OCI-M1 (cell line): ENCODE results near the gene NLGN4Y.

Experiments used
- DNase-seq: peaks from one replicate; lab custom pipeline; 2025; lab: John Stamatoyannopoulos, UW

The NLGN4Y gene

DNA sequence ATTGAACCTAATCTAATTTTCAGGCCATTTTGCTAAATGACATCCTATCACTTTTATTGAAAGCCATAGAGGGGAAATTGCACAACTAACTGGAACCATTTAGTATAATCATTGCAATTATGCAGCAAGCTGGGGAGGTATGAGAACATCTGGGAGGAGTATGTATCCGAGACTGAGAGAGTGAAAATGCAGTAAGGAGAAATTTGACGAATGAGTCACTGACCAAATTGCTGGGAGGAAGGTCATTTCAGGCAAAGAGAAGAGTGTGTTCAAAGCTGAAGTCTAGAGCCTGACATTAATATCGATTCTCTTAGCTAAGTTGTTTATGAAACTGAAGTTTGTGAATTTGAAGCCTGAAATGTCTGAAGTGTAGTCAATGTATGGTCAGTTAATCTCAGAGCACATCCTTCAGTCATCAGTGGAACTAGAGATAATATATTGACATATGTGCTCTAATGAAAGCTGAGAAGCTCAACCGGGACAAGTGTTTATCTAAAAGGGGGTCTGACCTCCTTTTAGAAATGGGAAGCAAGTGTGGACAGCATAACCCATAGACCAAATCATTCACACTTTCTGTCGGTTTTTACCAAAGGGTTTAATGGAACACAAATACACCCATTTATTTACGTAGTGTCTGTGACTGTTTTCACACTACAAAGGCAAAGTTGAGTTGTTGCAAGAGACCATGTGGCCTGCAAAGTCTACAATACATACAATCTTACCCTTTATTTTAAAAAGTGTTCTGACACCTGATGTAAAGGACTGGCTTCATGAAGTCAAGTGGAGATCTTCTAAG, 120.0 kb downstream of the NLGN4Y start:
- no peak for DNase-seq

DNA sequence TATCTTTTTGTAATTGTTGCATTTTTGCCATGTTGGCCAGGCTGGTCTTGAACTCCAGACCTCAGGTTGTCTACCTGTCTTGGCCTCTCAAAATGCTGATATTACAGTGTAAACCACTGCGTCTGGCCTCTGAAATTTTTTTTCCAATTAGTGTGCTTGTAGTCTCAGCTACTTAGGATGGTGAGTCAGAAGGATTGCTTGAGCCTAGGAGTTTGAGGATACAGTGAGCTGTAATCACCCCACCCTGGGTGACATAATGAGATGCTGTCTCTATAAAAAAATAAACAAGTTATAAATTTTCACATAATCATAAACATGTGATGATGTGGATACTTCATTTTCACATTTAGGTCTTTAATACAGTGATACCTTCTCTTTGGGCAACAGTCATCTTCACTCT, 154.9 kb downstream of the NLGN4Y start:
- no peak for DNase-seq

DNA sequence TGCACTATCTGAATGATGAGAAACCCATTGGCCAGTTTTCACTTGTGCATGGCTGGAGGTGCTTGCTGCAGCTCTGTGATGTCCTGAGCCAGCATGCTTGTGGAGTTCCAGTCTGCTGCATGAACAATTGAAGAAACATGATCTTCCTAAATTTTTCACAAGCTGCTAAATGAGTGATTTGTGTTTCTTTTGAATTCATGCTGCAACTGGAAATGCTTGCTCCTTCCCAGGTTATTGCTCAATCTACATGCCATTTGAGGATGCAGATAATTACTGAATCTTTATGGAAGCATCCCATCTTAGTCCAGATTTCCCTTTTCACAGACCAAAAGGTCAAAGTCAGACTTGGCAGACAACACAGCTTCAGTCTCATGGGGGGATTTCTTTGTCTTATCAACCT, 170.2 kb downstream of the NLGN4Y start:
- DNase-seq = no peak

DNA sequence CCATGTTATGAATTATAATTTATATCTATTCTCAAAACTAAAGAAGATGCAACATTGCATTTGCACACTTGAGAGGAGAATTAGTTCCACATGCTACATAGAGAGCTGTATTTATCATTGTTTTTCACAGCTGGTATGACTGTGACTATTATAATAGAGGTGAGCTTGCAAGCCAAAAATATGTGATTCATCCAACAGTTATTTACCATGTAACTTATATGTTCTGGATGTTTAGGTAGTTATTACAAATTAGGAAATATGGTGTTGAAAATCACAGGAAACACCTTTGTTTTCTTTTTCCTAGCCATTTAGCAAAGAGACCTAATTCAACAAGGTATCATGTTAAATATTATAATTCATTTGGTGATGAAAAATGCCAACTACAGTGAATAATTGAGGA, 183.8 kb downstream of the NLGN4Y start:
- DNase-seq = no peak

DNA sequence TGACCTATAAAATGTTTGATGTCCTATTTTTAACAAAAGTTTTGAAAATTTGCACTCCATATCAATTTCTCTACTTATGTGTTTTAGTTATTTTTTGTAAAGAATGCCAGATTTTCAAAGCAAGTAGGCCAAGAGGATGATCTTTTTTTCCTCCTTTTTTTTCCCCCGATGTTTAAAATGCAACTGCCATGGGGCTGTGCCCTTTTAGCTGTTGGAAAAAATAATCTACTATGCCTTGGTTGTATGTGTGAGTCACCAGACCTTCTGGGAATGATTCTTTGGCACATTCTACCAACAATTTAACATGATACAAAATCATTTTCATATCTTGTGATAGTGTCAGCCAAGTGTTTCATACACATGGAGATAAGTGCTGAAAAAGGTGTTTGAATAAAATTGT, 217.3 kb downstream of the NLGN4Y start:
- DNase-seq = no peak

DNA sequence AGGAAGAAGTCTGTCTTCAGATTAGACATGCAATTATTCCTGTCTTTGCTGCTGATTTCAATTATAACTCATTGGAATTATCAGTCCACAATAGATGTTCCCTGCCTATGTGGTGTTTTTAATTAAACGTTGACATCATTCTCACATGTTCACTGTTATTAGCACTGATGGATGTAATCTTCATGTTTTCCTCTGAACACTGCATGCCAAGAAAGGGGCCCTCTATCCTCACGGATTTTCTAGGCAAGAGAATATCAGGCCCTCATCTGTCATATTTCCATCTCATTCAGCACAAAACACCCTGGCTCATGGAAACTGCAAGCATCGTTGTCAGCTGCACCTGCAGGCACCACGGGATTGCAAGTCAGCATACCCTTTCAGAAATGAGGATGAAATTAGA, 224.0 kb downstream of the NLGN4Y start:
- no peak for DNase-seq

DNA sequence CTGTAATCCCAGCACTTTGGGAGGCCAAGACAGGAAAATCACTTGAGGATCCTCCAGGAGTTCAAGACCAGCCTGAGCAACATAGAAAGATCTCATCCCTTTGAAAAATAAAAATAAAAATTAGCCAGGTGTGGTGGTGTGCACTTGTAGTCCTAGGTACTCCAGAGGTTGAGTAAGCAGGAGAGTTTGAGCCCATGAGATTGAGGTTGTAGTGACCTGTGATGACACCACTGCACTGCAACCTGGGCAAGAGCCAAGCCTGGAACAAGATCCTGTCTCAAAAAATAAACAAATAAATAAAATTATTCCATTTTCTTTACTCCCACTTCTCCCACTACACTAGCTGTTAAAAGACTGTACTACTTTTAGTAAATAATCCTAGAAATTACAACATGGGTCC, 231.2 kb downstream of the NLGN4Y start:
- DNase-seq = no peak

DNA sequence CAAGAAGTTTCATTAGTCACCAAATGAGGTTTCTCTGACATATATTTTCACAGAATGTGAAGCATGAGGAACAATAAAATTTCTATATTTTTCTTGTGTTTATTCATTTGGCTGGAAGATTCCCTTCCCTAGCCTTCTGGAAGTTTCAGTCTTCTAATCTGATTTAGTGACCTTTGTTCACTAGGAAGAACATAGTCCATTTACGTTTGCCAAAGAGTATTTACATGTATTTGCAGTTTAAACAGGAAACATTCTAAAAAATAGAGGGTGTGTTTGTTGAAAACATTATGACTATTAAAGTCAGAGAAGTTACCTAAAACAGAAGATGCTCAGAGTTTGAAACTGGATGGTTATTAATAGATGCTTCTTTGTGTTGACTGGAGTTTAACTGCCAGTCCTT, 238.6 kb downstream of the NLGN4Y start:
- DNase-seq = no peak

DNA sequence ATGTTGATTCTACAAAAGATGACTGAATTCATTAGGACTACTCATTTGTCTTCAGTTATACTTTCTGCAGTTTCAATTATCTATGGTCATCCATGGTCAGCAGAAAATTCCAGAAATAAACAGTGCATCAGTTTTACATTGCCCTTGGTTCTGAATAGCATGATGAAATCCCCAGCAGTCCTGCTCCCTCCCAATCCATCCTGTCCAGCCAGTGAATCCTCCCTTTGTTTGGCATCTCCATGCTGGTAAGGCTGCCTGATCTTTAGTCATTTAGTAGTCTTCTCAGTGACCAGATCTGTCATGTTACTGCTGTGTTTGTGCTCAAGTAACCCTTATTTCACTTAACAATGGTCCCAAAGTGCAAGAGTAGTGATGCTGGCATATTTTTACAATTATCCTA, 239.3 kb downstream of the NLGN4Y start:
- DNase-seq = no peak

DNA sequence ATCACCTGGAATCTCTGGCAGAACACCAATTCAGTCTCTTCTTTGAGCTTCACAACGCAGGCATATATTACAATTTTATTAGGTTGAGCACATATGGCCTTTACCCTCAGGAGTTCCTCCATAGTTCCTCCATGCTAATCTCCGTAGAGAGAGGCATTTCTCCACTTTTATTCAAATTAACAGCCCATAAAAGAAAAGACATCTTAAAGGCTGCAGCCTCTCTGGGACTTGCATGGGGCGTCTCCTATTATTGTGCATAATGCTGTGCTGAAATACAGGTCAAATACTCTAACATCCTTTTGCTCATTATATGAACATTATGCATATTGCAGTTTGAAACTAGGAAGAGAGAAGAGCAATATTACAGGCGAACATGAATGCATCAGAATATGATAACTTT, 253.9 kb downstream of the NLGN4Y start:
- no peak for DNase-seq

DNA sequence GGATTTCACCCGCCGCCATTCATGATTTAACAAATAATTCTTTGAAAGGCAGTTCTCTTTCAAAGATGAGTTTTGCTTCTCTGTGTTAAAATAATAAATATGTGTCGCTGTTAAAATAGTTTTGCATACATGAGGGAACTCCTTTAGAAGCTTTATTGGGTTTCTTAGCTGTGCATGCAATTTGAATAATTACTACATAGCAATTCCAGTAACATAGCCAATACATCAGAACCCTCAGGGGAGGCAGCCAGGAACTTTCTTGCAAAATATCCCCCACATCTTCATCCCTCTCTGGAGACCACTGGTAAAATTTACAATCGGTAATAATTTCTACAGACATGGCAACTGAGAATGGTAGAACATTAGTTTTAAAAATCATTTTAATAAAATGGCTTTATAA, 268.8 kb downstream of the NLGN4Y start:
- DNase-seq = no peak

DNA sequence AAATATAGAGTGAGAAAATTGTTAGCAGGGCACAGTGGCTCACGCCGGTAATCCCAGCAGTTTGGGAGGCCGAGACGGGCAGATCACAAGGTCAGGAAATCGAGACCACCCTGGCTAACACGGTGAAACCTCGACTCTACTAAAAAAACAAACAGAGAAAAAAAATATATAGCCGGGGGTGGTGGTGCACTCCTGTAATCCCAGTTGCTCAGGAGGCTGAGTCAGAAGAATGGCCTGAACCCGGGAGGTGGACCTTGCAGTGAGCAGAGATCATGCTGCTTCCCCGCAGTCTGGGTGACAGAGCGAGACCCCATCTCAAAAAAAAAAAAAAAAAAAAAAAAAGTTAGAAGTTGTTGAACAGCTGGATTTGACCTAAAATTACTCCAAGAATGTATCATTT, 269.3 kb downstream of the NLGN4Y start:
- DNase-seq = no peak

DNA sequence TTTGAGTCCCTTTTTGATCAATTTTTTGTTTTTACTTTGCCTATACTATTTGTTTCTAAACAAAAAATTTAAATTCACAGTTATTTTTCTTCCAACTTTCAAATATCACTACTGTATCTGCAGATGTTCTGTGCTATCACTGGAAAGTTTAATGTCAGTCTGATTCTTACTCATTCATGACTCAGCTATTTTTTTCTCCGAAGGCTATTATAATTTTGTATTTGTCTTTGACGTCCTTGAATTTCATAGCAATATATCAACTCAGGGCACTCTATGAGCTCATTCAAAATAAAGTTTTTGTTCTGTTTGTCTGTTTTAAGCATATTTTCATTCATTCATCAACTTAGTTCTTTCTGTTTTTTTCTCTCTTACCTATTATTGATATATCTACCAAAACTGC, 273.7 kb downstream of the NLGN4Y start:
- DNase-seq = no peak

DNA sequence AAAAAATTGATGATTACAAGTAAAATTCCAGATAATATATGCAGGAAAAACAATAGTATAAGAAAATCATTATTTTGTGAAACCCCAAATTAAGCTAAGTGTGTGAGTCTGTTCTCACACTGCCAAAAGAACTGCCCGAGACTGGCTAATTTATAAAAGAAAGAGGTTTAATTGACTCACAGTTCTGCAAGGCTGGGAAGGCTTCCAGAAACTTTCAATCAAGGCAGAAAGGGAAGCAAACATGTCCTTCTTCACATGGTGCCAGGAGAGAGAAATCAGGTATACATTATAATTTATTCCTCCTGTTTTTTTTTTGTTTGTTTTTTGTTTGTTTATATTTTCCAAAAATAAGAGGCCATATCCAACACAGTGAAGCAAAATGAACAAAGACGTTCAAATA, 276.8 kb downstream of the NLGN4Y start:
- DNase-seq = no peak

DNA sequence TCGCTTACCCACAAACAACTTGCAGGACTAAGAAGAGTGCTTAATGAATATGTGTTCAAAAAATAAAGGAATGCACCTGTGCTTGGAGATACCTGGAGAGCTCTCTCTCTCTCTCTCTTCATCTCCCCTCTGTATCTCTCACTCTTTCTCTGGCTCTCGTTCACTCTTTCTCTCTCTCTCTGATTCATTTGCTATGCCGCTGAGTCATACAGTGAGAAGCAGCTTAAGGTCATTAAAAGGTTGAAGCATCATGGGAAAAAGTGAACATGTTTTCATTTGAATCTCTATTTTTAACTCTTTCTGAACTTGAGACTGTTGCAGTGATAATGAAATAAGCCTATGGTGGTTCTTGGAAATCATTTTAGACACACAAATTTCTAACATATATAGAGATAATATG, 277.8 kb downstream of the NLGN4Y start:
- DNase-seq = no peak

DNA sequence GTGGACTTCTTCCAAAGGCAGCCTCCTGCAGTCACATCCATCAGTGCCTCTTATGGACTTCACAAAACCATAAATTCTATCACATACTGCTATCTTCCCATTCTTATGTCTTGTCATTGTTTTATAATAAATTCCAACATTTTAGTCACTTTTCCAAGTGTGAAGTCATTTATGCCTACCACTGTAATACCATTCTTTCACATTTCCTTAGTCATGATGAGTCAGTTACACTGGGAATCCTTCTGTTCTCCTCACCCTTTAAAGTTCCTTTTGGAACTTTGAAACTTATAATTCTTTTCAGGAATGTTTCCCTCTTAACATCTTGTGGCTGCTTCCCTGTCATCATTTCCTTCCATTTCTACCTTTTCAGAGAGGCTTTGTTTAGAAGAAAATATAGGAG, 279.7 kb downstream of the NLGN4Y start:
- no peak for DNase-seq

DNA sequence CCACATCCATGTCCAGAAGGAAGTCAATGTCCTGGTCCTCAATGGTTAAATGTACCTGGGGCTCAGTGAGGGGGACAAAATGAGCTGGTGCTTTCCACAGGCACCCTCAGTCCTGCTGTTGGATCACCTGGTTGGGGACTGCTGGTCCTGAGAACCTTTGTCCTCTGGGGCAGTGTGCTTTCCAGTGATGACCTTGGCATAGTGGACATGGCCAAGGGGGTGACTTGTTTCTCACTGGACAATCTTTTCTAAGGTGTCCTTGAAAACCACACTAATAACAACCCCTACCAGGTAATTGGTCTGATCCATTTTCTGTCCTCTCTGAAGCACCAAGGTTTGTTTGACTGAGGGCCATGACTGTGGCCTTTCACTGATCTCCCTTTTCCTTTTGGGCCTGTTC, 294.1 kb downstream of the NLGN4Y start:
- DNase-seq = no peak

DNA sequence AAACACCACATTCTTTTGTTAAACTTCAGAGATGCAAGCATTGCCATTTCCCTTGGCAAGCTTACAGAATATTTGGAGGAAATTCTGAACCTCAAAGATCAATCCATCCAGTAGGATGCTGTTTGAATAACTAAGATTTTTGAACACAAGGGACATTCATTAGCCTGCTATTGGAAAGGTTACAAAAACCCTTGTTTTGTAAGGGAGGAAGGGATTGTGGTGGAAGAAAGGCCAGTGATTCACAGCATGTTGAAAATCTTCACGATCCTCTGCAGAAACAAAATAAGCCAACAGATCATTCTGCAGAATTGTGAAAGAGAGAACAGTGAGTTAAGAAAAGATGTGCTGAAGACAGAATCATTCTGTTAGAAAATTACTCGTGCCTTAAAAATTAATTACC, 297.9 kb downstream of the NLGN4Y start:
- no peak for DNase-seq

DNA sequence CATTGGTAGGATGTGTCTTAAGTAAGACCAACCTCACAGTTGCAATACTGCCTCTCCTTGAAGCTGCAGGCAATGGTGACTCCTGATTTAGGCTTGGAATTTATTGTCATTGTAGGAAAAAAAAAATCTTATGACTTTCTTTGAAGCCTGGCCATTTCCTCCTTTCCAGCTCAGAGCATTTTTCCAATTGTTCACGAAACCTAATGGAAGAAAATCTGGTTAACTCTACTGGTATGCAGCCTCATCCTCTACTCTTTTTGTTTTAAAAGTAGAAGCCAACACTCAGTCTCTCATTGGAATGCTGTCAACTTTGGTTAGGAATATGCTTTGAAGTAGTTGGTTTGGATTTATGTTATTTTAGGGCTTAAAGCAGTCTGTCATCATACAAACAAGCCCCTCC, 298.6 kb downstream of the NLGN4Y start:
- DNase-seq = no peak

DNA sequence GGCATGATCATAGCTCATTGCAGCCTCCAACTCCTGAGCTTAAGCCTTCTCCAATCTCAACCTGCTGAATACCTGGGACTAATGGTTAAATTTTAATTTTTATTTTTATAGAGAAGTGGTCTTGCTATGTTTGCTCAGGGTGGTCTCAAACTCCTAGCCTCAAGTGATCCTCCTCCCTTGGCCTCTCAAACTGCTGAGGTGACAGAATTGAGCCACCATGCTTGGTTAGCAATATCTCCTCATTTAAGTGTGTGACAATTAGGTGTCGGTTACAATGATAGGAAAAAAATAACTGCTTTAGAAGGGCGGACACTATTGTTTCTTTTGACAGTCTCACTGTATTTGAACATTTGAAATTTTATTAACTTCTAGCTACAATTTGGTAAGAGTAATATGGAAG, 300.3 kb downstream of the NLGN4Y start:
- no peak for DNase-seq

DNA sequence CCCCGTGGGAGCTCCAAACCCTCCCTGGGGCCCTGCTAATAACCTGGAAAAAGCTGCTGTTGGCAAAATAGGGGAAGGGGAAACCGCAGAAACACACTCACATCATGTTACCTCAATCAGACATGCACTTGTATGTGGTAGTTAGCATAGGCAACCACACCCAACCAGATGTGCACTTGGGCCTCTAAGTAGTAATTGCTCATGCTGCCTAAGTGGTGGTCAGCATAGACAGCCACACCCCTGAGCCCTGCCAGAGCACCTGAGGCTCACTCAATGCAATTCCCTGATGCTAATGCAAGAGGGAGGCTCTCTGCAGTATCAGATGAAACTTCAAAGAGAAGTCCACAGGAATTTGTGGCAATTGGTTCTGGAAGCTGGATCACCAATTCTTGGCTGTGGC, 301.4 kb downstream of the NLGN4Y start:
- no peak for DNase-seq

DNA sequence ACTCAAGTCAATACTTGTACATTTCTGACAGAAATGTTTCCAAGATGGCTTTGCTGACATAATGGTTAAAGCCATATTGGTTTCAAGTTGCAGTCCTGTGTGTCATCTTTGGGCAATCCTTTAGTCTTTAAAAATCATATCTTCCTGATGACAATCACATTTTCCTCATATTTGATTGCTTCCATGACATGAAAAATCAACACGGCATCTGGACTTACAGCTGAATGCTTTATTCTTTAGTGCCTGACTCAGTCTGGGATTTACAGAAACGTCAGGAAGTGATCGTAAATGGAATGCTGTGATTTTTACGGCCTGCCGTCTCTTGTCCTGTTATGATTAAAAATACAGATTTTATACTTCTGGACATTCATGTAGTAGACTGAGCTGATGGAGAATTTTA, 304.2 kb downstream of the NLGN4Y start:
- no peak for DNase-seq

DNA sequence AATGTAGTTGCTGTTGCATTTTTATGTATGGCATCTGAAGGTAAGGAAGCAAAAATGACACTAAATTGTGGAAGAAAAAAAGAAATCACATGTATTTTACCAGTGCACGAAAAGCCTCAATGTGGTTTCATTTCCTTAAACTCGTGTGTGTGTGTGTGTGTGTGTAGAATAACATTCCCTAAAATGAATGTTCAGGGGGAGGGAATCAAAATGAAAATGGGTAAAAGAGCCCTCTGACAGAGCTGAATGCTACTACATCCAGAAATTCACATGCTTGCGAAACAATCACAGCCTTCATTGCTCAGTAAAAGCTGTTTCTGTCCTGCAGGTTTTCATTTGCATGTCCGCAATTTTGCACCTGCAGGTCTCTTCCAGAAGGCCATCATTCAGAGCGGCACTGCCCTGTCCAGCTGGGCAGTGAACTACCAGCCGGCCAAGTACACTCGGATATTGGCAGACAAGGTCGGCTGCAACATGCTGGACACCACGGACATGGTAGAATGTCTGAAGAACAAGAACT, 305.1 kb downstream of the NLGN4Y start:
- no peak for DNase-seq
